HG02938 (cell line): ENCODE results near the gene SFT2D2.

Source experiments
- ATAC-seq: cut with Tn5 transposase; IDR thresholded peaks from one replicate; pipeline ENCODE4 v1.9.1; 2021; ENCODE audit warnings: mild to moderate bottlenecking, moderate library complexity; ENCODE audit not compliant: unreplicated experiment

The SFT2D2 gene

DNA sequence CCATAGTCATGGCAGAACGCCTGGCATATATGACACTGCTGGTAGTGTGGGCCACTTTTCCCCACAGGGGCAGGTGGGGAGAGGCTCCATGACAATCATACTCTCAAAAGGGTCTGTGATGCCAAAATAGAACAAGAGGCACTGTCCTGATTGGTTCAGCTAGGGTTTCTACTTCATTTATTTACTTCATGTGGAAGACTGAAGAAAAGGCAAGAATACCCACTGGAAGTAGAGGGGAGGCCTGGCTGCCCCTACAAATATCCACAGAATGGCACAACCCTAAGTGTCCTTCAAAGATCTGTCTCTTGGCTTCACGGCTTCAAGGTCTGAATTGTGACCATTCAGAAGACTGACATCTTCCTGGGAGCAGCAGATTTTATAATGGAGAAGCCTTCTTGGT lies 4.5 kb upstream of the SFT2D2 start:
- no peak for ATAC-seq

DNA sequence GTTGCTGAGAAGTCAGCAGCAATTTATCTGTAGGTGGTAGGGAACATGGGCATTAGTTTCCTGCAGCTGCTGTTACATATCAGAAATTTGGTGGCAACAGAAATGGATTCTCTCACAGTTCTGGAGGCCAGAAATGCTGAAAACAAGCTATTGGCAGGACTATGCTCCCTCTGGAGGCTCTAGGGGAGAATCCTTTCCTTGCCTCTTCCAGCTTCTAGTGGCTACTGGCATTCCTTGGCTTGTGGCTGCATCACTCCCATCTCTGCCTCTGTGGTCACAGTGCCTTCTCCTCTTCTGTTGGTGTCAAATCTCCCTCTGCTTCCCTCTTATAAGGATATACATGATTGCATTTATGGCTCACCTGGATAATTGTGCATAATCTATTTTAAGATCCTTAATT lies 2.5 kb upstream of the SFT2D2 start:
- ATAC-seq, result no peak

DNA sequence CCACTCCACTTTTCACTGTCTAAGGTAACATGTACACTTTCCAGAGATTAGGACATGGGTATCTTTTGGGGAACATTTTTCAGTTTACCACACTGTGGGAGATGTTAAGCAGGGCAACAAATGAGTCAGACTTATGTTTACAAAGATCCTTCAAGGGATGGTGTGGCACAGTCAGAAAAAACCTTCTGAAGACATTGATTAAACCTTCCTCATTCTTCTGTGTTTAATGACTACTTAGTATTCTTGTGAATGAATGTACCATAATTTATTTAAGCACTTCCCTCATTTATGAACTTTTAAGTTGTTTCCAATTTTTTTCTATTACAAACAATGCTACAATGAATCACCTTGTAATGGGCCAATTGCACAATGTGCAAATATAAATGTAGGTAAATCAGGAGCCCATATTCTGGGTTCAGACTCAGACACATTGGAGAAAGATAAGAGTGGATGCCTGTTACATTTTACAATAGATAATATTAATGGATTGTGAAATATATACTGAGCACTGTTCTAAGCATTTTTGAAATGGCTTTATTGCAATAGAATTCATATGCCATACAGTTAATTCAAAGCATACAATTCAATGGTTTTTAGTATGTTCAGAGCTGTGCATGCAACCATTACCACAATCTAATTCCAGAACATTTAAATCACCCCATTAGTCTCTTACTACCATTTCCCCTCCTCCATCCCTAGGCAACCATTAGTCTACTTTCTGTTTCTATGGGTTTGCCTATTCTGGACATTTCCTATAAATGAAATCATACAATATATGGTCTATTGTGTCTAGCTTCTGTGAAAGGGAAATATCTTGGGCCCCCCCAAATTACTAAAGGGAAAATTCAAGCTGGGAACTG lies 1.9 kb upstream of the SFT2D2 start:
- no peak for ATAC-seq

DNA sequence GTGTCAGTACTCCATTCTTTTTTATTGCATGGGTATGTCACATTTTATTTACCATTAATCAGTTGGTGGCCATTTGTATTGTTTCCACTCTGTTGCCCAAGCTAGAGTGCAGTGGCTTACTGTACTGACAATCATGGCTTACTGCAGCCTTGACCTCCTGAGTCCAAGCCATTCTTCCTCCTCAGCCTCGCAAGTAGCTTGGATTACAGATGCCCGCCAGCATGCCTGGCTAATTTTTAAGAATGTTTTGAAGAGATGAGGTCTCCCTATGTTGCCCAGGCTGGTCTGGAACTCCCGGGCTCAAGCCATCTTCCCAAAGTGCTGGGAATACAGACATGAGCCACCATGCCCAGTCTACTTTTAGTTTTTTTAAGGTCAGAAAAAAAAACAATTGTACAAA lies 813 bp upstream of the SFT2D2 start:
- ATAC-seq, result no peak

DNA sequence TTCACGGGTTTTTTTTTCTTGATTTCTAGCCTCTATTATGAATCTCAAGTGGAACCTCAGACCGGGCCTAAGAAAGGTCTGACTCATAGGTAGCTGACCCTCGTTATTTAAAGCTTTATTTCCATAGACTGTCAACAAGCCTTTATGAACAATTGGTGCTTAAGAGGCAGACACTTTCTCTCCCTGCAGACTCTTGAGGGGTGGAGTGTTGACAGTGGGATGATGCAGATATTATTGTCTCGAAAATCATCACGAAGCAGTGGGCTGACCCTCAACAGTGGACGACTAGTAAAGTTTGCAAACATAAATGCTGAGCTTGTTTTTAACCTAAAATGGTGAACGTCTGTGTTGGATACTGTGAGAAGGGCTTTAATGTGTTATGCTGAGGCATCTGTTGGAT lies 1.8 kb downstream of the SFT2D2 start:
- ATAC-seq, result peak; percentile 24

DNA sequence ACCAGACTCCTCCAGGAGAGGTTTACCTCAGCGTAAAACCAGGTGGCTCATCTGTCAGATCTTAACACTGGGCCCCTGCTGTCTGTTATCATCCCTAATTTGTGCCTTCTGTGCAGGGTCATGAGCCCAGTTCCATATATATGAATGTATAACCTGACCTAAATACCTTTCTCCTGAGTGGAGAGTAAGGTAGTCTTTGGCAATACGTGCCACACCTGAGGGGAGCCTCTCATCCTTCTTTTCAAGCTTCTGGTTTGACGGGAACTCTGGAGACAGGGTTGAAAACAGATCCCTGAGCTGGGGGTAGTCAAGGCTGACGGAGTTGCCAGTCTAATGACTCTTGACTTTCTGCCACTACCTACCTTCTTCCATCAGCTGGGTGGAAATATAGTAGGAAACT lies 4.1 kb downstream of the SFT2D2 start:
- ATAC-seq, result no peak

DNA sequence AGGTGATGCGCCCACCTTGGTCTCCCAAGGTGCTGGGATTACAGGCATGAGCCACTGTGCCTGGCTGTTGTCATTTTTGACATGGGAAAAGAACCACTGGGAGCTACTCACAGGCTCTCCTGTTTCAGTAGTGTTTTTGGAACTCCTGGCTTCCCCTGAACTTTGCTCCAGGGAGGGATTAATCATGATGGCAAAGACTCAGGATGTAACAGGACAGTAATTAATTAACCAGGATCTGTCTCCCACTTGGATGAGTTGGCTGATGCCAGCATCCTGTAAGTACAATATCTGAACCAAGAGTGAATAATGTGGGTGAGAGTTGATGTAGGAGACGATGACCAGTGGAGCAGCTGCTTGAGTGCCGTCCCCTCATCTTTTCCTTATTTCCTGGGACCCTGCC lies 4.9 kb downstream of the SFT2D2 start:
- ATAC-seq, result no peak

DNA sequence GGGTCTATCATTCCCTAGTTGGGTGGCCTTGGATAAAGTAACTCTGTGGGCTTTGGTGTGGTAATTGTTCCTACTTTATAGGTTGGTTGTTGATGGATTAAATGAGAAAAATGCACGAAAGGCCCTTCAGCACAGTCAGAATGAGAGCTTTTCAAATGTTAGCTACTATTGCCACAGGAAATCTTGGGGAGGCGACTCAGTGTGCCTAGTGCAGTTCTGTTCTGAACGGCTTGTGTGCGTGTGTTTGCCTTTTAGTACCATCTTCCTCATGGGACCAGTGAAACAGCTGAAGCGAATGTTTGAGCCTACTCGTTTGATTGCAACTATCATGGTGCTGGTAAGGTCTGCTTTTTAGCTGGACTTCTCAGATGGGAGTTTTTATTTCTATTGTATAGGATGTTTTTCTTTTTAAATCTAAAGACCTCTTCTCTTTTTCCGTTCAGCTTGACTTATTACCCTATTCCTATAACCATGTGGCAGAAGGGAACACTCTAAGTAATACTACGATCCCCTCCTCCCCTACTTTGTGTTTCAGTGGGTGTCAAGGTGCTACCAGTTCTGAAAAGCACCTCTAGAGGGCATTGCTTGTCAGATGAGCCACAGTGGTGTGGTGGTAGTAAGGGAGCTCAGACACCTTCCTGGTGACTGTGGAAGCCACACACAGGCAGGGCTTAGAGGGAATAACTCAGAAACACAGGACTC lies 9.2 kb downstream of the SFT2D2 start:
- peak; percentile 79 for ATAC-seq

DNA sequence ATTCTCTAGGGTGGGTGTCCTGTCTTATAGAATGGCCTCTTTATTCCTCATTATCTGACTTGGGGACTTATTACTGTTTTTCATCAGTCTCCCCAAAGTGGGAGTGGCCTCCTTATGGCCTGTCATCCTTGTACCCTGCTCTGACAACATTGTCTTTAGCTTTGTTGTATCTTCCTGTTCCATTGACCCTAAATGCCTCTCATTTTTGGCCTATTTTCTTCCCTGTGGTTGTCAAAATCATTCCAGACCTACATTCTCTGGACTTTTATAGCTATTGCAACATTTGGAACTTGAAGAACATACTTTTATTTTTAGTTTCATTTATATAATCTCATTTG lies 9.7 kb downstream of the SFT2D2 start:
- peak; percentile 22 for ATAC-seq

DNA sequence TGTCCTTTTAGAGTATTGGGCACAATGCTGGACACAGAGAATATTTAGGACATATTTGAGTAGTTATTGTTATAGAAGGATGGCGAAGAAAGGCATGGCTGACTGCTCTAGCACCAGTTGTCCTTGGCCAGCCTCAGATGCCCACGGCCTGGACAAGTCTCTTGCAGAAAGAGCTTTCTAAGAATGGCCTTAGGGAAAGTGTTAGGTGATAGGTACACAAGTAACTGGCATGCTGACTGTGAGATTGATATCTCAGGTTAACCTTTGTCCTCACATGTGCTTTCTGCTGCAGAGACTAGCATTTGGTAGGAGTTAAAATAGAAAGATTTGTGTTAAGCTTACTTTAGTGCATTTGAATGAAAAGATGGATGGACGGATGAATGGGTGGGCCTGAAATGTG lies 10.1 kb downstream of the SFT2D2 start:
- no peak for ATAC-seq

DNA sequence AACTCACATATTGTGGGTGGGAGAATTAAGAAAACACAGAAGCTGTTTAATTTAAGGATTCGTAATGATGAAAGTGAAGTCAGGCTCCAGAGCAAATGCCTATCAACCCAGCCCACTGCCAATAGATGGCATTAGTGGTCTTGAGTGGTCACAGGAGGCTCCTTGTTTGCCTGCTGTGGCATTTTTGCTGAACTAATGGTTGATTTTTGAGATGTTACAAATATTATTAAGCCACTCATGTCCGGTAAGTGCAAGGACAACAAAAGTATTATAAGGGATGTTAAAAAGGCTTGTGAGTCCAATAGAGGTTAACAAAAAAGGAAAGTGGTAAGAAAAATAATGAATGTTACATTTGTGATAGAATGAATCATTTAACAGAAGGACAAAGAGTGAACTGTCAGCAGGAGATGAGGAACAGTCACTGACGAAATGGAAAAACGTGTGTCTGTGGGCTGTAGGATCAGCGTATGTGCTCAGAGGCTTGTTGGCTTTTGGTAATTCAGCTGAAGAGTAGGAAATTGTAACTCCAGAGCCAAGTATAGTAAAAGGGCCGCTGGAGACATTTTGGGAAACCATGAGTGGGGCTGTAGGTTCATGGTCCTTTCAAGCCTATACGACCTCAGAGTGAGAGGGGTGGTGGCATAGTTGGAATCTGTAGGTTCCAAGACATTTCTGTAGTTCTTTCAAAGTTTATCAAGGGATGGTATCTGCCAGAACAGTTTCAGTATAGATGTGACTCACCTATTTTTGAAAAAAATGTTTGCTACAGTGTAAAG lies 11.2 kb downstream of the SFT2D2 start:
- no peak for ATAC-seq

DNA sequence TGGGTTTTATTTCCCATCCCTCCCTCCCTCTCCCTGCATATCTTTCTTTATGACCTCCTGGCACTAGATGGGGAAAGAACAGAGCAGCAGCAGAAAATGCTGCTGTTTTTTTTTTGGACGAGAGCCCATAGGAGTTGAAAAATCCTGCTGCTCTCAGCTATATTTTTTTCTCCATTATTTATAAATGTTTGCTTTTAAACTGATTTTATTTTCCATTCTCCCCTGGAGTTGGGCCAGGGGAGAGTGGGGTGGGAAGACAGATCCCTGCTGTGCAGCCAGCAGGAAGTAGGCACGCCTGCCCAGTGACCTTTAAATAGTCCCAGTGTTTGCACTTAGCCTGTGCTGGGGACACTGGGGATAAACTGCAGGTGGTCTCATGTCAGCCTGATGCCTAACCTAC lies 17.4 kb downstream of the SFT2D2 start:
- ATAC-seq, result no peak

DNA sequence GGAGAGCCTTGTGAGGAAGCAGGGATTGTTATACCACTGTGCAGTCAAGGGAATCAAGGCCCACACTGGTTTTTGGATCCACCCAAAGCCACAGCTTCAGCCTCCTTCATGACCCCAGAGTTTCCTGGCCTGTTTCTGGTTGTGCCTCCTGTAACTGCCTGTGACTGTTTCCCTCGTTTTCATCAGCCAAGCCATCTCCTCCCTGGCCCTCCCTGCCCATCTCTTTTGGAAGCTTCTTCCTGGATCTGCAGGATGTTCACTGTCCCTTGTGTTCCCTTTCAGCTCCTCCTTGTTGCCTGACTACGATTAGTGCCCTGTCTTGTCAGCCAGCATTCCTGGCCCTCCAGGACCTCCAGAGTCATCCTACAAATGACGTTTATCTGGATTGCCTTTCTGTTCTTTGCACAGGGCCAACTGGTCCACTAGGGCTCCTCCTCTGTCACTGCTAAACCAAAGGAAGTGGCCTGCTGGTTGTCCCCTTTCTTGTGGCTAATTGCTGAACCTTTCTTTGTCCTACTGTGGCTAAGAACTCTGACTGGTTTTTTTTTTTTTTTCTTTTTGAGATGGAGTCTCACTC lies 17.9 kb downstream of the SFT2D2 start:
- no peak for ATAC-seq

DNA sequence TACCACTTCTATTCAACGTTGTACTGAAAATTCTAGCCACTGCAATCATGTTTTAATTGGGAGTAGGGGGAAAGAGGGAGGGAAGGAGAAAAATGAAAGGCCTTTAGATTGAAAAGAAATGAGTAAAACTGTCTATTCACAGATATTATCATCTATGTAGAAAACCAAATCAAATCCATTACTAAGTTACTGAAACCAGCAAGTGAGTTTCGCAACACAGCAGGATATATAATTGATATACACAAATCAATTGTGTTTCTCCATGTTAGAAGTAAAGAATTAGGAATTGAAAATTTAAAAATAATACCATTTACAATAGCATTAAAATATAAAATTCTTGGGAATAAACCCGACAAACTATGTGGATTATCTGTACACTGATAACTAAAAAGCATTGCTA lies 19.2 kb downstream of the SFT2D2 start:
- ATAC-seq, result no peak

DNA sequence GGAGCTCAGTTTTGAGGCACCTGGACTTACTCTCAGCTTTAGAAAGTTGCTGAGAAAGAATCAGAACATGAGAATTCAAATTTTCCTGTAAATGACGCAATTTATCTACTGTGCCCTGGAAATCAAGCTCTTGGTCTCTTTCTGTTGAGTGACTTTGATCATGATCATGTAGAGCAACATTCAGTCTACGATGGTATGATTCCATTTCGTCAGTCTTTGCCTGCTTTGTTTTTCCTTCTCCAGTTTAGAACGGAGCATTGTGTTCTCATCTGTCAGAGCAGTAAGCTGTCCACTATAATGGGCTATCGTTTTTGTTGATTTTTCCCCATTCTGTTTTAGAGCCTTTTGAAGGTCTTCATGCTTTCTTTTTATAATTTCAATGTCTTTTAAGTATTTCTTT lies 20.7 kb downstream of the SFT2D2 start:
- ATAC-seq, result no peak

DNA sequence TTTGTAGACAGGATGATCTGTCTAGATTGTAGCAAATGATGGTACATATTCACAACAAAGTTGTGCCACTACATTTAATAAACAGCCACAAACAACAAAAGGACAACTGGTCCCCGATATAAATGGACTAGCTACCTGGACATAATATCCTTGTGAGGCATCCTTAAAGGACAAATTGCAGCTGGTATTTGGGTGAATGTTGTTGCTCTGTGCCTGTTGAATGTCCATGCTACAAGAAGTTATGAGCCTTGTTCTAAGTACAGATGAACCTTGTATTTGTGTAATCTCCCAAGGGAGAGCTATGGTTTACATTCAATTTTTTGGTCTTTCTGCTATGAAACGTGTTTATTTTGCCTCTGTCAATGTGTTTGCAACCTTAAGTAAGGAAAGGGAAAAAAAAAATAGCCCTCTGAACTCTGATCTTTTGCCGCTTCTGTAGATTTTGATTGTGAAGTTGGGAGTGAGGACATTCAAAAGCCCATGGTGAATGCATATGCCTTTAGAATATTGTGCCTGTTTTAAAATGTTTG lies 26.5 kb downstream of the SFT2D2 start:
- no peak for ATAC-seq

DNA sequence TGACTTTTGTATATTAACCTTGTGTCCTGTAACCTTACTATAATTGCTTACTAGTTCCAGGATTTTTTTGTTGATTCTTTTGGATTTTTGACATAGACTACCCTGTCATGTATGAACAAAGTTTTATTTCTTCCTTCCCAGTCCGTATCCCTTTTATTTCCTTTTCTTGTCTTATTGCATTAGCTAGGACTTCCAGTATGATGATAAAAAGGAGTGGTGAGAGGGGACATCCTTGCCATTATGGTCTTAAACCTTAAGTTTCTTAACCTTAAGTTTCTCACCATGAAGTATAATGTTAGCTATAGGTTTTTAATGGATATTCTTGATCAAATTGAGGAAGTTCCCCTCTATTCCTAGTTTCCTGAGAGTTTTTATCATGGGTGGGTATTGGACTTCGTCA lies 30.4 kb downstream of the SFT2D2 start:
- no peak for ATAC-seq

DNA sequence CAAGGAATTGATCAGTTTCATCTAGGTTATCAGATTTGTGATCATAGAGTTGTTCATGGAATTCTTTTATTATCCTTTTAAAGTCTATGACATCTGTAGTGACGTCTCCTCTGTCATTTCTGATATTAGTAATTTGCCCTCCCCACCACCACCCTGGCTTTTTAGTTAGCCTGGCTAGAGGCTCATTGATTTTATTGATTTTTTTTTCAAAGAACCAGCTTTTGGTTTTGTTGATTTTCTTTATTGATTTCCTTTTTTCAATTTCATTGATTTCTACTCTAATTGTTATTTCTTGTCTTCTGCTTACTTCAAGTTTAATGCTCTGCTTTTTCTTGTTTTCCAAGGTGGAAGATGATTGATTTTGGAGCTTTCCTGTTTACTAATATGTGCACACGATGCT lies 31.6 kb downstream of the SFT2D2 start:
- ATAC-seq, result no peak

DNA sequence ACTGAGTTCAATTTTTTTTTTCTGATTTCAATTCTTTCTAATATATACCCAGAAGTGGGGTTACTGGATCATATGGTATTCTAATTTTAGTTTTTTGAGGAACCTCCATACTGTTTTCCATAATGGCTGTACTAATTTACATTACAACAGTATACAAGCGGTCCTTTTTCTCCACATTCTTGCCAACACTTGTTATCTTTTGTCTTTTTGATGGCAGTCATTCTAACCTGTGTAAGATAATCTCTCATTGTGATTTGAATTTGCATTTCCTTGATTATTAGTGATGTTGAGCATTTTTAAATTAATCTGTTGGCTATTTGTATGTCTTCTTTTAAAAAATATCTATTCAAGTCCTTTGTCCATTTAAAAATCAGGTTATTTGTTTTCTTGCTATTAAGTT lies 33.8 kb downstream of the SFT2D2 start:
- no peak for ATAC-seq

DNA sequence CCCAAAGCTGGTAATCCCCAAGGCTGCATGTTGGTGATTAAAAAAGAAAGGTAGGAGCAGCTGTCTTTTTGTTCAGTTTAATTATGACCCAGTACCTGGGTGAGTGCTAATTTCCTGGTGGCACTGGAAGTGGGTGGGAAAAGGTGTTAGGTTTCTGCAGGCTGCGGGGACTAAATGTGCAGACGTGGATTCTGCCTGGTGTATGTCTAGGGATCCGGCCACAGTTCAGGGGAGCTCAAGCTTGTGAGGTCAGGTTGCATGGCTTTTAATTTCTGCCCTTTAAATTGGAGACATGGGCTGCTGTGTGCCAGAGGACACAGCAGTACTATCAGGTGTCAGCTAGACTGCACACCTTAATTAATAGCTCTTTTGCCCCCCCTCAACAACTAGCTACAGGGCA lies 34.6 kb downstream of the SFT2D2 start:
- ATAC-seq, result no peak

DNA sequence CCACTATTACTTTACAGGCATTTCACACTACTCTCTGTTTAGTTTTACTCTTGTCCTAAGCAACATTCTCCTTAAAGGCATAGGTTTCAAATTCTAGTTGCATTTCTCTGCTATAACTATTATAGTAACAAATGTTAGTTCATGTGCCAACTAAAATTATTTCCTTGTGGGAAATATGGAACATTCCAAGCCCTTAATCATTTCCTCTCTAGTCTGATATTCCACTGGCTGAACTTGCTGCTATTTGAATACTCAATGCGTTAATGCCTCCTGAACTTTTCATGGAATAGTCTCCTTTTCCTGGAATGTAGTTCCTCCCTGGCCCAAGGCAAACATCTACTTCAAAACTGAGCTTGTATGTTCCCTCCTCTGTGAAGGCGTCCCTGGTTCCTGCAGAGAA lies 35.6 kb downstream of the SFT2D2 start:
- ATAC-seq, result no peak
